MCF 10A (cell line): ENCODE data around the gene FBXL20. TPM values are rescaled to one million over a fixed set of nuclear protein-coding genes. Genes with fewer than 3 reads are reported as not detected.

Experiments
- BruUV-seq: library from RNA; stranded (reverse); fragments of 400-500 nt; replicated peaks from 2 replicates; lab custom pipeline; 2021; lab: Mats Ljungman, UMichigan
- CTCF ChIA-PET: fragments of 300-600 bp; sonication (Branson Sonifier 250); formaldehyde crosslinking; extraction: SDS; loops from one replicate; lab custom pipeline; 2021; ENCODE audit warnings: antibody characterized with exemption, inconsistent platforms; lab: Yijun Ruan, JAX
- POLR2A ChIA-PET: fragments of 300-600, 350-650 bp; sonication (Branson Sonifier 250); formaldehyde crosslinking; extraction: SDS; loops from one replicate; lab custom pipeline; 2020; ENCODE audit warnings: antibody characterized with exemption, inconsistent platforms; lab: Yijun Ruan, JAX
- DNase-seq: peaks from one replicate; pipeline ENCODE4 v3.0.0-alpha.2; 2018; ENCODE audit not compliant: unreplicated experiment
- H3K27ac Mint-ChIP-seq: one replicate; pipeline ENCODE4 v1.8.0; 2022; ENCODE audit warnings: mild to moderate bottlenecking, low read depth, mixed read lengths; ENCODE audit not compliant: unreplicated experiment
- H3K27me3 Mint-ChIP-seq: one replicate; pipeline ENCODE4 v1.8.0; 2022; ENCODE audit warnings: mixed read lengths; ENCODE audit not compliant: insufficient read depth, unreplicated experiment
- H3K36me3 Mint-ChIP-seq: one replicate; pipeline ENCODE4 v1.8.0; 2022; ENCODE audit warnings: mild to moderate bottlenecking, moderate library complexity, mixed read lengths; ENCODE audit not compliant: insufficient read depth, unreplicated experiment
- H3K4me1 Mint-ChIP-seq: one replicate; pipeline ENCODE4 v1.8.0; 2022; ENCODE audit warnings: mixed read lengths; ENCODE audit not compliant: insufficient read depth, unreplicated experiment
- H3K4me3 Mint-ChIP-seq: one replicate; pipeline ENCODE4 v1.8.0; 2022; ENCODE audit warnings: mild to moderate bottlenecking, moderate library complexity, mixed read lengths; ENCODE audit not compliant: unreplicated experiment
- H3K9me3 Mint-ChIP-seq: one replicate; pipeline ENCODE4 v1.8.0; 2022; ENCODE audit warnings: mixed read lengths; ENCODE audit not compliant: unreplicated experiment
- intact Hi-C: fragments of 100-400 bp; cut with micrococcal nuclease; formaldehyde crosslinking; loops from 2 replicates; pipeline ENCODE4 v1.14.1; 2022
- total RNA-seq: library from RNA; stranded (reverse); gene quantifications from 2 replicates; pipeline ENCODE4 v1.2.3, GENCODE V29; 2022
- TF ChIP-seq, protein P1 (sequence below): fragments of 200-600 bp; IDR thresholded peaks from one replicate; pipeline ENCODE4 v1.8.0; 2022; ENCODE audit warnings: antibody characterized with exemption, mild to moderate bottlenecking; ENCODE audit not compliant: unreplicated experiment

Gene FBXL20
- total RNA-seq, 1 experiment from 2014 or later: 13.4 TPM

DNA sequence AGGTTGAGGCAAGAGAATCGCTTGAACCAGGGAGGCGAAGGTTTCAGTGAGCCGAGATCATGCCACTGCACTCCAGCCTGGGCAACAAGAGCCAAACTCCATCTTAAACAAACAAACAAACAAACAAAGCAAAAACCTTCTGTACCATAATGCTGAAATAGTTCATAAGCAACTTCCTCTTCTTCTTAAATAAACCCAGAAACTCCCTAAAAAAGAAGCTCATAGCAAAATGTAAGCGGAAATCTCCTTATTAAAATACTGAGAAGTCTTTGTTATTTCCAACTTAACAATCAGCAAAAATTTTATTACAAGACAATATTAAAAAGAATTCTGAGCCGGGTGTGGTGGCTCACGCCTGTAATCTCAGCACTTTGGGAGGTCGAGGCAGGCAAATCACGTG is 82.8 kb downstream of the FBXL20 start:
- Mint-ChIP-seq H3K9me3 (no peaks in the 10 kb centered on the region), H3K4me1 (no peaks in the 10 kb centered on the region), H3K27ac (no peak overlapping the region), H3K4me3 (no peak overlapping the region), H3K36me3 (peaks cover 5% of the 10 kb centered on the region), H3K27me3 (no peaks in the 10 kb centered on the region)
- TF ChIP-seq, protein P1, sequence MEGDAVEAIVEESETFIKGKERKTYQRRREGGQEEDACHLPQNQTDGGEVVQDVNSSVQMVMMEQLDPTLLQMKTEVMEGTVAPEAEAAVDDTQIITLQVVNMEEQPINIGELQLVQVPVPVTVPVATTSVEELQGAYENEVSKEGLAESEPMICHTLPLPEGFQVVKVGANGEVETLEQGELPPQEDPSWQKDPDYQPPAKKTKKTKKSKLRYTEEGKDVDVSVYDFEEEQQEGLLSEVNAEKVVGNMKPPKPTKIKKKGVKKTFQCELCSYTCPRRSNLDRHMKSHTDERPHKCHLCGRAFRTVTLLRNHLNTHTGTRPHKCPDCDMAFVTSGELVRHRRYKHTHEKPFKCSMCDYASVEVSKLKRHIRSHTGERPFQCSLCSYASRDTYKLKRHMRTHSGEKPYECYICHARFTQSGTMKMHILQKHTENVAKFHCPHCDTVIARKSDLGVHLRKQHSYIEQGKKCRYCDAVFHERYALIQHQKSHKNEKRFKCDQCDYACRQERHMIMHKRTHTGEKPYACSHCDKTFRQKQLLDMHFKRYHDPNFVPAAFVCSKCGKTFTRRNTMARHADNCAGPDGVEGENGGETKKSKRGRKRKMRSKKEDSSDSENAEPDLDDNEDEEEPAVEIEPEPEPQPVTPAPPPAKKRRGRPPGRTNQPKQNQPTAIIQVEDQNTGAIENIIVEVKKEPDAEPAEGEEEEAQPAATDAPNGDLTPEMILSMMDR: no peak
- intact Hi-C loops: no loop called here
- no peak for DNase-seq
- ChIA-PET POLR2A (interaction anchor here (1.5 kb wide), 1 partner anchor 35 kb away, joined by 3 read pairs; no protein-coding TSS in a partner anchor), CTCF (no interaction called here)
- BruUV-seq: no TSS peak

DNA sequence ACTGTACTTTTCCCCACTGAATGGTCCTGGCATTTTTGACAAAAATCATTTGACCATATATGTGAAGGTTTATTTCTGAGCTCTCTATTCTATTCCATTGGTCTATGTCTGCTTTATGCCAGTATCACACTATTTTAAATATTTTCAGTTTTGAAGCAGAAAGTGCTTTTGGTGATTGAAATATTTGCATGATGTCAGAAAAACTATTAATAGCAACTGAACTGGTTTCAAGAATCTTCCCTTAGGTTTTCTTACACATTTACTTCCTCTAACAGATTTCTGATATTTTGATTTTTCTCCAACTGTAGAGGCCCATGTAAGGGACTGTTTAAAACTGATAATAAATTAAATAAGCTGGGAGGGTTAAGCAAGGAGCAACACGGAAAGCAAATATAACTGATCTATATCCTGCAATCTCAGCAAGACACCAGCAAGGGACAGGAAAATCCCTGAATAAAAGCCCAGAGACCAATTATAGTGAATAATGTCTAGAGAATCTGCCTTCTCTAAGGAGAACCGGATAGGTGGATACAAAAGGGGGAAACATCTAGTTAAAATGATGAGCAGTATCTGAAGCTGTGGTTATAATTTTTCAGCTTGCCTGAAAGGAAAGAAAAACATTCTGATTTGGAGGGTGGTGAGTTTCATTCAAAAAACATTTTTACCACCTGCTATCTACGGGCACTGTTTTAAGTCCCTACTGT is 94.8 kb downstream of the FBXL20 start:
- H3K27ac Mint-ChIP-seq: no peak overlapping the region
- BruUV-seq: no TSS peak
- H3K4me3 Mint-ChIP-seq: no peak overlapping the region
- peaks cover 20% of the 10 kb centered on the region for H3K36me3 Mint-ChIP-seq
- intact Hi-C loops: no loop called here
- no peaks in the 10 kb centered on the region for H3K9me3 Mint-ChIP-seq
- no peaks in the 10 kb centered on the region for H3K4me1 Mint-ChIP-seq
- DNase-seq: no peak
- CTCF ChIA-PET: no interaction called here
- POLR2A ChIA-PET: interaction anchor here (1.2 kb wide), 1 partner anchor 14 kb away, joined by 3 read pairs; no protein-coding TSS in a partner anchor
- no peaks in the 10 kb centered on the region for H3K27me3 Mint-ChIP-seq
- TF ChIP-seq, protein P1: no peak

DNA sequence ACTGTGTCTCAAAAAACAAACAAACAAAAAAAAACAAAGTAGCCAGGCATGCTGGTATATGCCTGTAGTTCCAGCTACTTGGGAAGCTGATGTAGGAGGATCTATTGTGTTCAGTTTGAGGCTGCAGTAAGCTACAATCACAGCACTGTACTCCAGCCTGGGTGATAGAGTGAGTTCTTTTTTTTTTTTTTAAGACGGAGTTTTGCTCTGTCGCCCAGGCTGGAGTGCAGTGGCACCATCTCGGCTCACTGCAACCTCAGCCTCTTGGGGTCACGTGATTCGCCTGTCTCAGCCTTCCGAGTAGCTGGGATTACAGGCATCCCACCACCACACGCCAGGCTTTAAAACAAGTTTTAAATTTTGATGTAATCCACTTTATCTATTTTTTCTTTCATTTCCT is 95.4 kb downstream of the FBXL20 start:
- H3K27ac Mint-ChIP-seq: no peak overlapping the region

DNA sequence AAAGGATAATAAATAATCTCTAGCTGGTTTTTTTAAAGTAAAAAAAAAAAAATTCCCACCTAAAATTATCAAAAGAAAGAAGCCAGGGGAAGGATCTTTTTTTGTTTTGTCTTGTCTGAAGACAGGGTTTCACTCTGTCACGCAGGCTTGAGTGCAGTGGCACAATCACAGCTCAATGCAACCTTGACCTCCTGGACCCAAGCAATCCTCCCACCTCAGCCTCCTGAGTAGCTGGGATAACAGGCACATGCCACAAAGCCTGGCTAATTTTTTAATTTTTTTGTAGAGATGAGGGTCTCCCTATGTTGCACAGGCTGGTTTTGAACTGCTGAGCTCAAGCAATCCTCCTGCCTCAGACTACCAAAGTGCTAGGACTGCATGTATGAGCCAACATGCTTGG is 97.2 kb downstream of the FBXL20 start:
- Mint-ChIP-seq H3K4me1 (no peaks in the 10 kb centered on the region), H3K27ac (no peak overlapping the region), H3K36me3 (peaks cover 37% of the 10 kb centered on the region), H3K27me3 (no peaks in the 10 kb centered on the region), H3K4me3 (no peak overlapping the region), H3K9me3 (no peaks in the 10 kb centered on the region)
- TF ChIP-seq, protein P1: no peak
- ChIA-PET CTCF (interaction anchor here (0.6 to 0.9 kb wide), 3 partner anchors 16 to 649 kb away, joined by 3 read pairs; no protein-coding TSS in a partner anchor), POLR2A (interaction anchor here (0.7 kb wide), 1 partner anchor 8 kb away, joined by 3 read pairs; no protein-coding TSS in a partner anchor)
- BruUV-seq: no TSS peak
- intact Hi-C loops: no loop called here
- DNase-seq: no peak

More for the DNA sequence above, 95.4 kb downstream of the FBXL20 start:
- intact Hi-C loops: no loop called here
- Mint-ChIP-seq H3K4me1 (no peaks in the 10 kb centered on the region), H3K27me3 (no peaks in the 10 kb centered on the region), H3K36me3 (peaks cover 26% of the 10 kb centered on the region), H3K4me3 (no peak overlapping the region), H3K9me3 (no peaks in the 10 kb centered on the region)
- no peak for DNase-seq
- no TSS peak for BruUV-seq
- CTCF ChIA-PET: interaction anchor here (0.7 kb wide), 1 partner anchor 195 kb away, joined by 3 read pairs; no protein-coding TSS in a partner anchor
- TF ChIP-seq, protein P1: no peak
- POLR2A ChIA-PET: interaction anchor here (1.2 kb wide), 1 partner anchor 13 kb away, joined by 3 read pairs; no protein-coding TSS in a partner anchor
